ENCODE results near the gene SLC30A5. TPM values are rescaled to one million over a fixed set of nuclear protein-coding genes. Genes with fewer than 3 reads are reported as not detected.
"Not testable (repeated sequence)": the region's sequence is repeated elsewhere in the genome, so short reads cannot be mapped to it uniquely, and the experiment has no call there.

SLC30A5 gene
- 47.1 and 54.6 TPM in 2 replicates for polyA plus RNA-seq (2013)

- Histone ChIP-seq H3K4me3 (ENCODE audit: low read depth, low read length) (peak within 1 kb of the TSS; percentile 89), H3K79me2 (ENCODE audit: control insufficient read depth, insufficient read depth, low read length, poor library complexity) (peaks cover 13% of the 10 kb centered on the region), H4K91ac (ENCODE audit: low read depth, low read length) (peak within 1 kb of the TSS; percentile 73), H3K14ac (ENCODE audit: low read length) (peak within 1 kb of the TSS; percentile 95), H2BK5ac (ENCODE audit: low read depth, low read length, poor library complexity) (peak within 1 kb of the TSS; percentile 80), H2BK12ac (ENCODE audit: low read length) (no peak within 1 kb of the TSS), H3K9ac (ENCODE audit: low read length) (peak within 1 kb of the TSS; percentile 88), H3K4me1 (ENCODE audit: control insufficient read depth in 1 of 2, insufficient read depth in 2 of 2, low read length in 2 of 2) (peaks cover 2 to 3% of the 10 kb centered on the region in 2 experiments), H3K23ac (ENCODE audit: low read length) (no peak within 1 kb of the TSS), H3K27me3 (ENCODE audit: insufficient read depth, low read length) (no peaks in the 10 kb centered on the region), H2BK120ac (ENCODE audit: insufficient read depth, low read length, poor library complexity) (peak within 1 kb of the TSS; percentile 77), H3K18ac (ENCODE audit: low read length) (peak within 1 kb of the TSS; percentile 81), H3K4me2 (ENCODE audit: low read length) (peak within 1 kb of the TSS; percentile 78), H2AFZ (ENCODE audit: insufficient read depth, low read length, poor library complexity) (peak within 1 kb of the TSS; percentile 72), H3K27ac (ENCODE audit: low read depth, low read length) (peak within 1 kb of the TSS; percentile 78), H3K9me3 (ENCODE audit: insufficient read depth, low read depth, low read length) (no peaks in the 10 kb centered on the region), H3K36me3 (ENCODE audit: control insufficient read depth in 1 of 2, insufficient read depth in 2 of 2, low read length in 2 of 2) (peaks cover 1 to 12% of the 10 kb centered on the region in 2 experiments), H2AK5ac (ENCODE audit: low read length) (peak within 1 kb of the TSS; percentile 42), H4K8ac (ENCODE audit: low read depth, low read length) (peak within 1 kb of the TSS; percentile 93), H3K79me1 (ENCODE audit: low read length) (peaks cover 7% of the 10 kb centered on the region), H3K4ac (ENCODE audit: low read depth, low read length) (peak within 1 kb of the TSS; percentile 85), H4K12ac (ENCODE audit: low read depth, low read length) (peak within 1 kb of the TSS; percentile 88)
- no CpG with 5 or more reads among the region's 79 CpGs for WGBS (ENCODE audit: extremely low coverage, insufficient coverage, insufficient read length)
- peak; percentile 100 for DNase-seq
These were observed at the start of gene SLC30A5 for GRCh38 chr5:69093771-69094482. Gene SLC30A5 (plus strand): TSS chr5:69094014. CDS start chr5:69094256, 242 bp downstream.

GRCh38 chr5:69045213-69045612 is 48.6 kb upstream of the SLC30A5 start:
- not testable (repeated sequence) for H3K14ac ChIP-seq (ENCODE audit: low read length); H4K91ac ChIP-seq (ENCODE audit: low read depth, low read length); H3K79me1 ChIP-seq (ENCODE audit: low read length); H3K23ac ChIP-seq (ENCODE audit: low read length); H3K9me3 ChIP-seq (ENCODE audit: insufficient read depth, low read depth, low read length); H3K4me3 ChIP-seq (ENCODE audit: low read depth, low read length); H3K27ac ChIP-seq (ENCODE audit: low read depth, low read length); H3K4ac ChIP-seq (ENCODE audit: low read depth, low read length); H4K8ac ChIP-seq (ENCODE audit: low read depth, low read length); H3K18ac ChIP-seq (ENCODE audit: low read length); H3K79me2 ChIP-seq (ENCODE audit: control insufficient read depth, insufficient read depth, low read length, poor library complexity); H2BK5ac ChIP-seq (ENCODE audit: low read depth, low read length, poor library complexity); H3K9ac ChIP-seq (ENCODE audit: low read length); H3K4me2 ChIP-seq (ENCODE audit: low read length); DNase-seq; H2BK120ac ChIP-seq (ENCODE audit: insufficient read depth, low read length, poor library complexity); H3K27me3 ChIP-seq (ENCODE audit: insufficient read depth, low read length); H2AFZ ChIP-seq (ENCODE audit: insufficient read depth, low read length, poor library complexity); H2BK12ac ChIP-seq (ENCODE audit: low read length); H4K12ac ChIP-seq (ENCODE audit: low read depth, low read length); H2AK5ac ChIP-seq (ENCODE audit: low read length); H3K36me3 ChIP-seq (ENCODE audit: control insufficient read depth in 1 of 2, insufficient read depth in 2 of 2, low read length in 2 of 2); H3K4me1 ChIP-seq (ENCODE audit: control insufficient read depth in 1 of 2, insufficient read depth in 2 of 2, low read length in 2 of 2)
- WGBS (ENCODE audit: extremely low coverage, insufficient coverage, insufficient read length) = no CpG with 5 or more reads among the region's 6 CpGs

- Histone ChIP-seq H2AFZ (ENCODE audit: insufficient read depth, low read length, poor library complexity) (no peak overlapping the region), H3K4me2 (ENCODE audit: low read length) (no peak overlapping the region), H4K12ac (ENCODE audit: low read depth, low read length) (no peak overlapping the region), H2BK5ac (ENCODE audit: low read depth, low read length, poor library complexity) (peak overlapping the region; percentile 46), H3K27ac (ENCODE audit: low read depth, low read length) (no peak overlapping the region), H4K91ac (ENCODE audit: low read depth, low read length) (peak overlapping the region; percentile 19), H3K14ac (ENCODE audit: low read length) (no peak overlapping the region), H3K79me2 (ENCODE audit: control insufficient read depth, insufficient read depth, low read length, poor library complexity) (no peaks in the 10 kb centered on the region), H3K27me3 (ENCODE audit: insufficient read depth, low read length) (no peaks in the 10 kb centered on the region), H2BK12ac (ENCODE audit: low read length) (no peak overlapping the region), H4K8ac (ENCODE audit: low read depth, low read length) (peak overlapping the region; percentile 67), H3K4me1 (ENCODE audit: control insufficient read depth in 1 of 2, insufficient read depth in 2 of 2, low read length in 2 of 2) (peaks cover 0 to 2% of the 10 kb centered on the region in 2 experiments), H3K23ac (ENCODE audit: low read length) (no peak overlapping the region), H3K9me3 (ENCODE audit: insufficient read depth, low read depth, low read length) (no peaks in the 10 kb centered on the region), H3K36me3 (ENCODE audit: control insufficient read depth in 1 of 2, insufficient read depth in 2 of 2, low read length in 2 of 2) (no peaks in the 10 kb centered on the region), H3K4ac (ENCODE audit: low read depth, low read length) (no peak overlapping the region), H3K9ac (ENCODE audit: low read length) (no peak overlapping the region), H3K18ac (ENCODE audit: low read length) (no peak overlapping the region), H3K79me1 (ENCODE audit: low read length) (peaks cover 2% of the 10 kb centered on the region), H2BK120ac (ENCODE audit: insufficient read depth, low read length, poor library complexity) (no peak overlapping the region), H3K4me3 (ENCODE audit: low read depth, low read length) (no peak overlapping the region), H2AK5ac (ENCODE audit: low read length) (no peak overlapping the region)
- no CpG with 5 or more reads among the region's 8 CpGs for WGBS (ENCODE audit: extremely low coverage, insufficient coverage, insufficient read length)
- DNase-seq = no peak
These were observed 47.3 kb upstream of the SLC30A5 start for GRCh38 chr5:69046375-69046957.

- Histone ChIP-seq H3K4ac (ENCODE audit: low read depth, low read length) (no peak overlapping the region), H4K12ac (ENCODE audit: low read depth, low read length) (no peak overlapping the region), H4K91ac (ENCODE audit: low read depth, low read length) (no peak overlapping the region), H3K36me3 (ENCODE audit: control insufficient read depth in 1 of 2, insufficient read depth in 2 of 2, low read length in 2 of 2) (no peaks in the 10 kb centered on the region), H3K9ac (ENCODE audit: low read length) (no peak overlapping the region), H2BK5ac (ENCODE audit: low read depth, low read length, poor library complexity) (no peak overlapping the region), H3K79me1 (ENCODE audit: low read length) (peaks cover 2% of the 10 kb centered on the region), H3K9me3 (ENCODE audit: insufficient read depth, low read depth, low read length) (no peaks in the 10 kb centered on the region), H3K4me3 (ENCODE audit: low read depth, low read length) (no peak overlapping the region), H3K4me1 (ENCODE audit: control insufficient read depth in 1 of 2, insufficient read depth in 2 of 2, low read length in 2 of 2) (peaks cover 0 to 2% of the 10 kb centered on the region in 2 experiments), H3K14ac (ENCODE audit: low read length) (no peak overlapping the region), H3K4me2 (ENCODE audit: low read length) (no peak overlapping the region), H2AFZ (ENCODE audit: insufficient read depth, low read length, poor library complexity) (no peak overlapping the region), H2AK5ac (ENCODE audit: low read length) (no peak overlapping the region), H3K23ac (ENCODE audit: low read length) (no peak overlapping the region), H4K8ac (ENCODE audit: low read depth, low read length) (no peak overlapping the region), H3K79me2 (ENCODE audit: control insufficient read depth, insufficient read depth, low read length, poor library complexity) (no peaks in the 10 kb centered on the region), H3K27me3 (ENCODE audit: insufficient read depth, low read length) (no peaks in the 10 kb centered on the region), H3K18ac (ENCODE audit: low read length) (no peak overlapping the region), H2BK12ac (ENCODE audit: low read length) (no peak overlapping the region), H2BK120ac (ENCODE audit: insufficient read depth, low read length, poor library complexity) (no peak overlapping the region), H3K27ac (ENCODE audit: low read depth, low read length) (no peak overlapping the region)
- WGBS (ENCODE audit: extremely low coverage, insufficient coverage, insufficient read length) = no CpG with 5 or more reads among the region's 3 CpGs
- DNase-seq = no peak
These were observed 45.6 kb upstream of the SLC30A5 start for GRCh38 chr5:69048230-69048629.
